GM06990 (cell line): ENCODE results near the gene KCND2.

Experiments used
- DNase-seq: peaks from one replicate; pipeline ENCODE4 v3.0.0-alpha.2; 2011; ENCODE audit not compliant: insufficient read length; ENCODE audit errors: extremely low read depth
- H3K27me3 ChIP-seq: replicated peaks from 2 replicates; pipeline ENCODE4 v1.6.0; 2011; ENCODE audit warnings: low read length; ENCODE audit not compliant: control insufficient read depth, insufficient read depth
- H3K36me3 ChIP-seq: 2 replicates; pipeline ENCODE4 v1.5.1; 2011; ENCODE audit warnings: low read length; ENCODE audit not compliant: control insufficient read depth, insufficient read depth
- H3K4me3 ChIP-seq: replicated peaks from 2 replicates; pipeline ENCODE4 v1.5.1; 2011; ENCODE audit warnings: low read depth, mild to moderate bottlenecking, control low read depth, low read length
- TF ChIP-seq, protein P1 (sequence below): IDR thresholded peaks from 2 replicates; pipeline ENCODE4 v1.5.1; 2011; ENCODE audit warnings: low read length, control low read depth, mild to moderate bottlenecking, inconsistent platforms; ENCODE audit not compliant: insufficient read depth, poor library complexity, severe bottlenecking

The KCND2 gene

DNA sequence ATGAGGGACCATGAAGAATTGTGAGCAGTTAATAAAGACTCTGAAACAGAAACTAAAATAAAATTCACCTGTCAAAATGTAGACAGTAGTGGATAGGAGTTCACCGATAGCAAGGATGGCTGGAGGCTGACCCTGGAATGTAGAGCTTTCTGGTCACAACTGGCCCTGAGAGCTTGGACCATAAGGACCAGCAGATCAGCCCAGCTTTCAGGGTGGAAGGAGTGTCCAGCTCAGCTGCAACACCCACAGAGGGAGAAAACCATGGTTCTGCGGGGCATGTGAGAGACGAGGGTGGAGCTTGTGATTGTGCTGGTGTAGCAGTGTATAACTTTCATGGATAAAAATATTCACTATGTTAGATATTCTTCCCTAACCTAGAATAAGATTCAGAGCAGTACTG lies 199.9 kb downstream of the KCND2 start:
- TF ChIP-seq, protein P1, sequence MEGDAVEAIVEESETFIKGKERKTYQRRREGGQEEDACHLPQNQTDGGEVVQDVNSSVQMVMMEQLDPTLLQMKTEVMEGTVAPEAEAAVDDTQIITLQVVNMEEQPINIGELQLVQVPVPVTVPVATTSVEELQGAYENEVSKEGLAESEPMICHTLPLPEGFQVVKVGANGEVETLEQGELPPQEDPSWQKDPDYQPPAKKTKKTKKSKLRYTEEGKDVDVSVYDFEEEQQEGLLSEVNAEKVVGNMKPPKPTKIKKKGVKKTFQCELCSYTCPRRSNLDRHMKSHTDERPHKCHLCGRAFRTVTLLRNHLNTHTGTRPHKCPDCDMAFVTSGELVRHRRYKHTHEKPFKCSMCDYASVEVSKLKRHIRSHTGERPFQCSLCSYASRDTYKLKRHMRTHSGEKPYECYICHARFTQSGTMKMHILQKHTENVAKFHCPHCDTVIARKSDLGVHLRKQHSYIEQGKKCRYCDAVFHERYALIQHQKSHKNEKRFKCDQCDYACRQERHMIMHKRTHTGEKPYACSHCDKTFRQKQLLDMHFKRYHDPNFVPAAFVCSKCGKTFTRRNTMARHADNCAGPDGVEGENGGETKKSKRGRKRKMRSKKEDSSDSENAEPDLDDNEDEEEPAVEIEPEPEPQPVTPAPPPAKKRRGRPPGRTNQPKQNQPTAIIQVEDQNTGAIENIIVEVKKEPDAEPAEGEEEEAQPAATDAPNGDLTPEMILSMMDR, result no peak
- H3K4me3 ChIP-seq, result no peak overlapping the region; the same call in 1 of the 2 replicates
- no peak for DNase-seq
- no peaks in the 10 kb centered on the region for H3K27me3 ChIP-seq
- no peaks in the 10 kb centered on the region; the same call in 1 of the 2 replicates for H3K36me3 ChIP-seq

- no peak overlapping the region for H3K4me3 ChIP-seq
- DNase-seq, result no peak
- H3K27me3 ChIP-seq, result no peaks in the 10 kb centered on the region
- no peaks in the 10 kb centered on the region; the same call in 1 of the 2 replicates for H3K36me3 ChIP-seq
- TF ChIP-seq, protein P1, result no peak
Measured at GRCh38 chr7:120473352-120473751, 200.4 kb downstream of the KCND2 start.

DNA sequence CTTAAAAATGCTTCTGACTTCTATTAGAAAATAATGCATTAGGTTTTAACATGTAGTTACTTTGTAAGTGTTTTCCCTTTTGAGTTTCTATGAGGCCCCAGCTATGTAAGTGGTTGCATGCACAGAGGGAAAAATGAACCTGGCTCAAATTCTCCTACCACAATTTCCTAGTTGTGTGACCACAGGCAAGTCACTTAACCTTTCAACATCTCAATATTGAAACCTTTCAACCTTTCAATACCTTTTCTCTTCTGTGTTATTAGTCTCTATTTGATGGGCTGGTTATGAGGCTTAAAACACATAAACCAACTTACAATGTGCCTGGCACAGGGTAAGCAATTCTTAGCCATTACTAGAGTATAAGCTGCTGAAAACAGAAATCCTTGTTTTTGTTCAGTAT lies 203.0 kb downstream of the KCND2 start:
- TF ChIP-seq, protein P1, result no peak
- Histone ChIP-seq H3K4me3 (no peak overlapping the region), H3K27me3 (no peaks in the 10 kb centered on the region), H3K36me3 (no peaks in the 10 kb centered on the region; the same call in 1 of the 2 replicates)
- no peak for DNase-seq

GRCh38 chr7:120480472-120480871 lies 207.5 kb downstream of the KCND2 start:
- Histone ChIP-seq H3K36me3 (peaks cover 2% of the 10 kb centered on the region; the same call in 1 of the 2 replicates), H3K27me3 (no peaks in the 10 kb centered on the region), H3K4me3 (no peak overlapping the region)
- TF ChIP-seq, protein P1, result no peak
- no peak for DNase-seq

DNA sequence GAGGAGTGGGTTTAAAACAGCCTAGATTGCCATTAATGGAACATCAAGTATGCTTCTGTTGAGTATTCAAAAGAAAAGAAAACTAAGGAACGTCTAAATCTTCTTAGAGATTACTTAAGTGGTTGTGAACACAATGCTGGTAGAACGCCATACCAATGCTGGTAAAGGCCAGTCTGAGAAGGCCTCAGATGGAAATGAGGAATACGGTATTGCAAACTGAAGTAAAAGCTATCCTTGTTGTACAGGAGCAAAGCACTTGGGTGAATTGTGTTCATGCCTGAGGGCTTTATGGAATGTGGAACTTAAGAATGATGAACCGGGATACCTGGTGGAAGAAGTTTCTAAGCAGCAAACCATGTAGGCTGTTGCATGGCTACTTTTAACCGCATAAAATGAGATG lies 208.0 kb downstream of the KCND2 start:
- no peak for DNase-seq
- TF ChIP-seq, protein P1, result no peak
- Histone ChIP-seq H3K4me3 (no peak overlapping the region), H3K27me3 (no peaks in the 10 kb centered on the region), H3K36me3 (peaks cover 2% of the 10 kb centered on the region; the same call in 1 of the 2 replicates)

GRCh38 chr7:120486164-120486563 lies 213.2 kb downstream of the KCND2 start:
- Histone ChIP-seq H3K36me3 (peaks cover 2% of the 10 kb centered on the region), H3K27me3 (no peaks in the 10 kb centered on the region), H3K4me3 (no peak overlapping the region)
- TF ChIP-seq, protein P1, result no peak
- no peak for DNase-seq
